SU-DHL-6 (cell line): Measurements from ENCODE around the gene PTCH1.

Source experiments
- EZH2phosphoT487 ChIP-seq: fragments of 200-600 bp; sonication (generic), shearing (Covaris generic); conservative IDR thresholded peaks from 2 replicates; pipeline ENCODE4 v1.6.1; 2018; ENCODE audit warnings: mild to moderate bottlenecking, antibody characterized with exemption, low read length, moderate library complexity, mixed read lengths
- TF ChIP-seq, protein P1 (sequence below): fragments of 200-600 bp; sonication (generic); IDR thresholded peaks from one replicate; pipeline ENCODE4 v1.5.1; 2017; ENCODE audit warnings: antibody characterized with exemption, mild to moderate bottlenecking, low read length, moderate library complexity; ENCODE audit not compliant: insufficient read depth, poor library complexity, severe bottlenecking

GRCh38 chr9:95458666-95459065 is 58.1 kb downstream of the PTCH1 start:
- TF ChIP-seq, protein P1, sequence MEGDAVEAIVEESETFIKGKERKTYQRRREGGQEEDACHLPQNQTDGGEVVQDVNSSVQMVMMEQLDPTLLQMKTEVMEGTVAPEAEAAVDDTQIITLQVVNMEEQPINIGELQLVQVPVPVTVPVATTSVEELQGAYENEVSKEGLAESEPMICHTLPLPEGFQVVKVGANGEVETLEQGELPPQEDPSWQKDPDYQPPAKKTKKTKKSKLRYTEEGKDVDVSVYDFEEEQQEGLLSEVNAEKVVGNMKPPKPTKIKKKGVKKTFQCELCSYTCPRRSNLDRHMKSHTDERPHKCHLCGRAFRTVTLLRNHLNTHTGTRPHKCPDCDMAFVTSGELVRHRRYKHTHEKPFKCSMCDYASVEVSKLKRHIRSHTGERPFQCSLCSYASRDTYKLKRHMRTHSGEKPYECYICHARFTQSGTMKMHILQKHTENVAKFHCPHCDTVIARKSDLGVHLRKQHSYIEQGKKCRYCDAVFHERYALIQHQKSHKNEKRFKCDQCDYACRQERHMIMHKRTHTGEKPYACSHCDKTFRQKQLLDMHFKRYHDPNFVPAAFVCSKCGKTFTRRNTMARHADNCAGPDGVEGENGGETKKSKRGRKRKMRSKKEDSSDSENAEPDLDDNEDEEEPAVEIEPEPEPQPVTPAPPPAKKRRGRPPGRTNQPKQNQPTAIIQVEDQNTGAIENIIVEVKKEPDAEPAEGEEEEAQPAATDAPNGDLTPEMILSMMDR: no peak
- TF ChIP-seq EZH2phosphoT487: no peak
